Stimulated activated CD4-positive, alpha-beta T cell treated with anti-CD3 and anti-CD28 coated beads, Interleukin-12 subunit alpha, Interleukin-12 subunit beta, amount 100 ng/mL, for 24 hours (primary cell): ENCODE results near the gene NAV1.
"Not testable (repeated sequence)": the region's sequence is repeated elsewhere in the genome, so short reads cannot be mapped to it uniquely, and the experiment has no call there.

Experiments
- DNase-seq, 2 experiments: peaks; one replicate each; pipeline ENCODE4 v3.0.0-alpha.2; 2020; ENCODE audit warnings: low read depth in 2 of 2

NAV1 gene

DNA sequence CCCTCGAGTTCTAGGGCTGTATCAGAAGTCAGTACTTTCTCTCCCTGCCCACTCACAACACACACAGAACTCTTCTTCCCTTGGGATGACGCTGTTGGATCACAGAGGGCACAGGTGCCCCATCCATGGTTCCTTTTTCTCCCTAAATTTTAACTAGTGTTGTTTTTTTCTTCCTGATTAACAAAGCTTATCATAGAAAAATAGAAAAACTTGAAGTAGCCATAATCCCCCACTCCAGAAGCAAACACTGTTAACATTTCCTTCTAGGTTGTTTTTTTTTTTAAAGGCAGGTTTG, 27.5 kb downstream of the NAV1 start:
- DNase-seq = no peak

DNA sequence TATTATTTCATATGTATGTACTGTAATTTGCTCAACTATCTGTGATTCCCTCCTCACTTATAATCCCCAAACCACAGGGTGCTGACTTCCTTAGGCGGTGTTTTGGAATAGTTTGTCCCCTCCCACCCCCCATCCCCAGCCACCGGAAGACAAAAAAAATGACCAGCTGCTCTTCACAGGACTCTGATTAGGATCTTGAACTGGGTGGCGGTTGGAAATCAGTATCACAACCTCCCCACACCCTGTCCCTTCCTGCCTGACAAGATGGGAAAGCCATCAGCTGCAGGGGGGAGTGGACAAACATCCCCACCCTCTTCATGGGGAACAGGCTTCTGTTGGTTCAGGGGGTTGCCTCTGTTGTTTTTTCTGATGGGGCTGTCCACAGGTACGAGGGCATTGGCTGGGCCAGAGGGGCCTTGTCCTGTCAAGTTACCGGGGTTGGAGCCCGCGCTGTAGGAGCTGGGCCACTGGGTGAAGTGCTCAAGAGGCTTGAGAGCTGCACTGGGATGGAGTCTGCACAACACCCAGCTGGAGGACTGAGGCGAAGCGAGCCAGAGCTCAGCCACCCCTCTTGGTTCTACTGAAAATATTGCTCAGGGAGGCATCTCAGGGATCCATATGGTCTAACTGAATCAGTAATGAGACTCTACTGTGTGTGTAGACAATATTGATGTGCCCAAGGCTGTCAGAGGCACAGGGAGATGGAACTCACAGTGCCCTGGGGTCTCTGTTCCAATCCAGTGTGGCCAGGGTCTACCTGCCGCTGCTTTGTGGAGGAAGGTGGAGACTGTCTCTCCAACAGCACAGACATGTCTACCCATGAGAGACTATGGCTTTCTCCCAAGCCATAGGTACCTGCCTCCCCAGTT, 28.2 kb downstream of the NAV1 start:
- no peak for DNase-seq

DNA sequence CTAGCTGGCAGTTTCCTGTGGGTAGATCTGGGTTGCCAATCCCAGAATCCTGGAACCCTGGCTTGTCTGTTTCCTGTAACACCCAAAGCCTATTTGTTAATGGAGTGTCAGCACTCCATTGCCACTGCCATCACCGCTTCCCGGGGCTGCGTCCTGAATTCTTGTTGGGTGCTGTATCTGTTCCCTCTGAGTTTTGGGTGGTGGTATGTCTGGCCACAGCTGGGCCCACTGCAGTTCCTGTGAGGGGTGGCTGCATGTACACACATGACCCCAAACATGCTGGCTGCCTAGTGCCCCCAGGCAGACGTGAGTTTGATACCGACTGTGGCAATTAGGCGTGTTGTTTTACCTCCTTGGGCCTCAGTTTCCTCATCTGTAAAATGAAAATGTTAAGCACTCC, 29.3 kb downstream of the NAV1 start:
- no peak for DNase-seq

DNA sequence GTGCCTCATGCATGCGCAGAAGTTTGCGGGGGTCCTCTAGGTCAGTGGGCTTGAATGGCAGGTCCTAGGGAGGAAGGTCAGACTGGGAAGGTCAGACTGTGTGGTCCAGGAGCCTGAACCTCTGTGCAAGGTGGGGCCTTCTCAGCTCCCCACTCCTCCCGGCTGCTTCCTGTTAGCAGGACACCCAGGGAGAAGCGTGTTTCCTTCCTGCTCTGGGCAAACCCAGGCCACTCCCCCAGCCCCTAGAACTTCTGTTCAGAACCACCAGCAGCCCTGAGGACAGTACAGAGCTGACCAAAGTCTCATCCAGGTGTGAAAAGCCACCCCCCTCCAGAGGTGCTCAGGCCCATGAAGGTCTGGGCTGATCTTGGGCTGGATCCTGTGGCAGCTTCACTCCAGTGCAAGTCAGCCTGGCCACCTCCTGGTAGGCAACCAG, 29.9 kb downstream of the NAV1 start:
- no peak for DNase-seq

DNA sequence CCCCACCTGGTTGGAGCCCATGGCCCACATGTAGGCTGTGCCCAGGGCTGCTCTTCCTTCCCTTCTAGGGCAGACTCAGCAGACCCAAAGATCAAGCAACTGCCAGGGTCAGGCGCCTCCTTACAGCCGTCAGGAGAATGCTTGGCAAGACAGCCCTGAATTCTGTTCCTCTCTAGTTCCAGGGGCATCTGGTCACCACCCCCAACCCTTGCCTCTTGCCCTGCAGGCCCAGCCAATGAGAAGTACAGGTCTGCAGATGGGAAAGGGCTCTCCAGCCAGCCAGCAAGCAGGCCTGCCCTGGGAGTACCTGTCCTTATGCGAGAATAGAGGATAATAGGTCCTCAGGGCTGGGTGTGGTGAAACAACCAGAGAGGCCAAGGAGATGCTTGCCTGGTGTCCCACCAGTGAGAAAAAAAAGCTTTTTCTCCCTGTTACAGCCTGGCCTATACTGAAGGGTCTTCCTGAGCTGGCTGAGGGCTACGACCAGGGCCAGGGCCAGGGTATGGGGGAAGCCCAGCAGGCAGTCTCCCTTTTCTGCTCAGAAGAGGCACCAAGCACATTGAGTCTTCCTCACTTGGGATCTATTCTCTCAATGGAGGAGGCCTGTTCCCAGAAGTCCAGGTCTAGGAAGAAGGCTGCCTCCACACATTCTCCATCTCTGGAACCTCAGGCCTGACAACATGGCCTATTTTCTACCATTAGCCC, 31.4 kb downstream of the NAV1 start:
- DNase-seq = no peak

DNA sequence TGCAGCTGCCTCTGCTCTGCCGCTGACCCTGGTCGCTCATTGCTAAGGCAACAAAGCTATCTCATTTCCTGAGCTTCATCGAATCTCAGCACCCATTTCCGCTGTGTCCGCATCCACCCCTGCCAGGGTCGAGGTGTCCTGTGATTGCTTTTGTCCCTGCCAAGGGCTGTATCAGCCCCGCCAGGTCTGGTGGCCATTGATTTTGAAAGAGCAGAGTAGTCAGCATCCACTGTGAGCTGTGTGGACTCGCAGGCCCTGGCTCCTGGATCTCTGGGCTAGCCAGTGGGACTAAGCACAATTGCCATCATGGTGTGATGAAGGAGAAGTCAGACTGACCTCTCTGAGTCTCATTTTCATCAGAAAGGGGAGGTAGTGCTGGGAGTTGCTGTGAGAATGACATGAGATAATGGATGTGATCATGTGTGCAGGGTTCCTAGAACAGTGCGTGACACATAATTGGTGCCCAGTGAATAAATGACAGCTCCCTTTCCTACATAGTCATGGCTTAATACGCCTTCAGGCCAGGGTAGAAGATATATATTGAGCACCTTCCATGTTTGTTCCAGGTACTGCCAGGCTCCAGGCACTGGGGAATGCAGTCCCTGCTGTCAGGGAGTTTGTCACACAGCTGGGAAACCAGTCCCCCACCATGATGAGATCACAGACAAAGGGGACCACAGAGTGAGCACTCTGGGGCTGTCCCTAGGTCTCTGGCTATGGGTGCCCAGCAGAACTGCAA, 32.1 kb downstream of the NAV1 start:
- no peak for DNase-seq

DNA sequence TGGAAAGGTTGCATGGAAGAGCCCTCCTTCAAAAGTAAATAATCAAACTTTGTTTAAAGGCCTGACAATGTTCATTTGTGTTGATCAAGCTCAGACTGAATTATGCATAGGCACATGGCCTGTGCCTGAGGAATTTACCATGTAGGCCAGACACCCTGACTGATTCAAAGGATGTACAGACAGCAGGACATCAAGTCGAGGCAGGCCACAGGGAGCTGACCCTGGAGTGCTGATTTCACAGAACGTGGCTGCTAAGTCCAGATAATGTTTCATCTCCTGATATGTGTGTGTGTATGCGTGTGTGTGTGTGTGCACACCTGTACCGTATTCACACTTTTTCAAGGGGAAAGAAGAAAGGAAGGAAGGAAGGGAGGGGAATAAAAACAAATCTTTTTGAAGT, 34.1 kb downstream of the NAV1 start:
- DNase-seq = no peak

DNA sequence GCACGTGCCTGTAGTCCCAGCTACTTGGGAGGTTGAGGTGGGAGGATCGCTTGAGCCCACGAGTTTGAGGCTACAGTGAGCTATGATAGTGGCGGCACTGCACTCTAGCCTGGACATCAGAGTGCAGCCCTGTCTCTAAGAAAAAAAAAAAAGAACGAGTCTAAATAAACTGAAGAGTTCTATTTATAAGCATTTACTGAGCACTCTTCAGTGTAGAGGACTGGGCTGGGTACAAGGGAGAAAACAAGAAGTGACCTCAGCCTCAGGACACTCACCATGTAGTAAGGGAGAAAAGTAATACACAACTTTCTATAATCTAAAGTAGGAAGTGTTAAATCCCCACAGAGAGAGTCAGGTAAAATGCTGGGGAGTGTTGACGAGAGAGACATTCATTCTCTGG, 35.0 kb downstream of the NAV1 start:
- no peak for DNase-seq

DNA sequence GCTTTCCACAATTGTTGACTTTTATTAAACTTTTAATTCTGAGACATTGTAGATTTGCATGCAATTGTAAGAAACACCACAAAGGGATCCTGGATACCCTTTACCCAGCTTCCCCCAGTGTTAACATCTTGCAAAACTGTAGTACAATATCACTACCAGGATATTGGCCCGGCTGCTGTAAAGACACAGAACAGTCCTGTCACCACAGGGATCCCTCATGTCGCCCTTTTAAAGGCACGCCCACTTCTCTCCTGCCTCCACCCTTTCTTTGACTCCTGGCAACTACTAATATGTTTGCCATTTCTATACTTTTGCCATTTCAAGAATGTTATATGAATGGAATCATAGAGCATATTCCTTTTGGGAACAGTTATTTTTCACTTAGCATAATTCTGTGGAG, 37.0 kb downstream of the NAV1 start:
- no peak for DNase-seq

DNA sequence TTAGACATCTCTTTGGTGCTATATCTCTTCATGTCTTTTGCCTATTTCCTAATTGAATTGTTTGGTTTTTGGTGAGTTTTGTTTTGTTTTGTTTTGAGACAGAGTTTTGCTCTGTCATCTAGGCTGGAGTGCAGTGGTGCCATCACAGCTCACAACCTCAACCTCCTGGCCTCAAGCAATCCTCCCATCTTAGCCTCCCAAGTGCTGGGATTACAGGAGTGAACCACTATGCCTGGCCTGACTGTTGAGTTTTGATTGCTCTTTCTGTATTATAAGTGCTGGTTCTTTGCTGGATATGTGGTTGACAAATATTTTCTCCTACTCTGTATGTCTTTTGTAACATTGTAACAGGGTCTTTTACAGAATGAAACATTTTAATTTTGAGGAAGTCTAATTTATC, 38.0 kb downstream of the NAV1 start:
- no peak for DNase-seq

DNA sequence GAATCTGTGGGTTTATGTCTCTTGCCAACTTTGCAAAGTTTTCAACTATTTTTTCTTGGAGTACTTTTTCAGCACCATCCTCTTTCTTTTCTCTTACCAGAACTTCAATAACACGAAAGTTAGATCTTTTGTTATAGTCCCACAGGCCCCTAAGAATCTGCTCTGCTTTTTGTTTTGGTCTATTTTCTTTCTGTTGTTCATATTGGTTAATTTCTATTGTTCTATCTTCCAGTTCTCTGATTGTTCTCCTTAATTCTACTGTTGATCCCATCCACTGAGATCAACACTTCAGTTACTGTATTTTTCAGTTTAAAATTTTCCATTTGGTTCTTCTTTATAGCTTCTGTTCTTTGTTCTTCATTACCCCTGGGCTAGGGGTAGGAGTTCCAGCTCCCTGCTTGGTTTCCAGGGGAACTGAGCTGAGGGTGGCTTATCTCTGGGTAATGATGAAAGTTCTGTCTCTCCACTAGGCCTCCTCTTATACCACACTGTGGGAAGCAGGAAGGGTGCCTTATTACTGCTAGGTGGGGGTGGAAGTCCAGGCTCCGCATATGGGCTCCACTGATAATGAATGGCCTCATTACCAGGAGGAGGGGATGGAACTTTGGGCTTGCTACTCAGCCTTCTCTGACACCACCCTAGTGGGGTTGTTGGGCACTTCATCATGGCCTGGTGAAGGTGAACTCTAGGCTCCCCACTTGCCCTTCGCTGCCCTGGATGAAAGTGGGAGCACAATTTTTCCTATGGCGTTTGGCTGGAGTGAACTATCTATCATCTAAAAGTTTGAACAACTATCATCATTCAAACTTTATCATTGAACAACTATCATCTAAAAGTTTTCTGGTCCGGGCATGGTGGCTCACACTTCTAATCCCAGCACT, 39.3 kb downstream of the NAV1 start:
- no peak for DNase-seq

DNA sequence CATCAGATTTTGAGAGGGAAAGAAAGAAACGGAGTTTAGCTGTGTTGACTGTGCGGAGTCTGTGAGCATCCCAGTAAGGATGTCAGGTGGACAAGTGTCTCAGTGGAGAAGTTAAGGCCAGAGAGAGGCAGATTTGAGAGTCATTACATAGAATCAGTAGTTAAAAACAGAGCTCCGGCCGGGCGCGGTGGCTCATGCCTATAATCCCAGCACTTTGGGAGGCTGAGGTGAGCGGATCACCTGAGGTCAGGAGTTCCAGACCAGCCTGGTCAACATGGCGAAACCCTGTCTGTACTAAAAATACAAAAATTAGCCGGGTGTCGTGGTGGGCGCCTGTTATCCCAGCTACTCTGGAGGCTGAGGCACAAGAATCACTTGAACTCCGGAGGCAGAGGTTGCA, 42.4 kb downstream of the NAV1 start:
- not testable (repeated sequence) for DNase-seq

DNA sequence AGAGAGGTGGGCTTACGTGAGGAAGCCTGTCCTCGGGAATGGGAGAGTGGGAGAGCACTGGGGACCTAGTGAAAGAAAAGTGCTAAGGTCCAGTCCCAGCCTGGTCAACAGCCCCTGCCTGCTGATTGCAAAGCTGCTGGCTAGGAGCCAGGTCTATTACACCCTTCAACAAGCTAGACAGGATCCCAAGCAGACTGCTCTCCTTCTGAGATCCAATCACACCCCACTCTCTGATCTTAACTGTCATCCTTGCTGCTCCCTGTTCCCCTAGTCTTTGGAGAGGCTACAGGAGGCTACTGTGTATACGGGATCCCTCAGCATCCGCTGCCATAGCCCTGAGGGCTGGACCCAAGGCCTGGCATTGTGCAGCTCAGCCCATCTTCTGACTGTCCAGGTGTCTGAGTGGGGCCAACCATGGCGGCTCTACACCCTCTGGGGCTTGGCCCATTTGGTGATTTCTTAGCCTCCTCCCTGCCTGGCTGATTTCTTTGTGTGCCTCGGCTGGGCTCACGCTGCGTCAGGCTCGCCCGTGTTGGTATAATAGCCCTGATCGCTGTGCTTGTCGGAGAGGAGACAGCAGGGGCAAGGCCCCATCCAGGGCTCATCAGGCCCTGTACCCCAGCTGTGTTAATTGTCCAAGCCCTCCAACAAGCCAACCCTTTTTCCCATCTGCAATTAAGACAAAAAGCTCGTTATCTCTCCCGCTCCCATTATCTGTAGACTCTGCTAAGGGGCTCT, 43.9 kb downstream of the NAV1 start:
- no peak for DNase-seq

DNA sequence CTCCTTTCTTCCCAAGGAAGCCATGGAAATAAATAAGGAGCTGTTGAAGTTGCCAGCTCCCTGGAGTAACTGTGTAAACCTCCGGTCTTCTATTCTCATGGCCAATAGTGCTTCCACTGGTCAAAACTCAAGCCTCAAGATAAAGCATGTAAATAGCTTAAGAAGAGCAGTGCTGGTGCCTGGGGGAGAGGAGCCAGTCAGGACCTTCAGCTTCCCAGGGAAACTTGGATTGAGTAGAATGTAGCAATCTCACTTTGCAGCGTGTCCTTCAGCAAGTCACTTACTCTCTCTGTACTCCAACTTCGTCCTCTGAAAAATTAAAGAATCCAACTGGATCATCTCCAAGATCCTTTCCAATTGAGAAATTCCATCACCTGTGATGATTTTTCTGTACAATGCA, 44.7 kb downstream of the NAV1 start:
- no peak for DNase-seq

DNA sequence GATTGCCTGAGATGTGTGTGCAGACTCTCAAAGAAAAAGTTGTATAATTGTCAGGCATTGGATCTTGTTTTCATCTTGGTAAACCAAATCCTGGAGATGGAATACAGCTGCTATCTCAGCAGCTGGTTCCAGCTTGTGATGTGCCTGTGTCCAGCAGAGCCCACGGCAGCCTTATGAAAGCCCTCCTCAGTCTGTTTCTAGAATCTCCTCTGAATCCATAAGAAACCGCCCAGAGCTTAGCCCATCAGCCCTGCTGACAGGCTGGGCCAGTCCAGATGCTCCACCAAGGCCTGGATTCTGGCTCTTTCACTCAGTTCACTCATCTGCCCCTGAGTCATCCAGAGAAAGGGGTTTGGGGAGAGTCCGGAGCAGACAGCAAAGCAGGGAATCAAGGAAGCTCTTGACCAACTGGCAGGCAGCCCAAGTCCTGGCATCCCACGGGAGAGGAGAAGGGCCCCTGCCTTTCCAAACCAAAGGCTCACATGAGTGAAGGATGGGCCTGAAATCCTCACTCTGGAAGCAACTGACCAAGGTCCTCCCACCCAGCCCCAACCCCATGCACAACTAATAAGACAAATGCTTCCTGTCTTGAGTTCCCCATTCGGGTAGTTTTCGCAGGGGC, 45.7 kb downstream of the NAV1 start:
- DNase-seq = no peak

DNA sequence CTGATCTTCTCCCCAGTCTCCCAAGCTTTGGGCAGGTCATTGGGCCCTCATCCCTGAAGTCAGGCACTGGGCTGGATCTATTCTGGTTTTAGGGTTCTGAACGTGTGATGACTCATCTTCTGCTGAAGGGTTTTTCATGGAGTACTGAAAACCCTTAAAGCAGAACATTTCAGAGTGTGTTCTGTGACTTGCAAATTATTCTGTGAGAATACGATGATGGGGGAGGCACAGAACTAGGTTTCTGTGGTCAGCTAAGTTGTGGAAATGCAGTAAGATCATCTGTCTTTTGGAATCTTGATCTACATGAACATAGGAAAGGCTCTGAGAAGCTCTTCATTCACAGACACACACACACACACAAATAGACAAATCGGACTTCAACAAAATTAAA, 46.2 kb downstream of the NAV1 start:
- no peak for DNase-seq

DNA sequence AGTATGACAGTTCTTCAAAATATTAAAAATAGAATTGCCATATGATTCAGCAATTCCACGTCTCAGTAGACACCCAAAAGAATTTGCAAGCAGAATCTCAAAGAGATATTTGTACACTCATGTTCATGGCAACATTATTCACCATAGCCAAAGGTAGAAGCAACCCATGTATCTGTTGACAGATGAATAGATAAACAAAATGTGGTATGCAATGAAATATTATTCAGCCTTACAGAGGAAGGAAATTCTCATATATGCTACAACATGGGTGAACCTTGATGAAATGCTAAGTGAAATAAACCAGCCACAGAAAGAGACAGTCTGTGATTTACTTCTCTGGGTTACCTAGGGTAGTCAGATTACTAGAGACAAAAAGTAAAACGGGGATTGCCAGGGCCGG, 47.0 kb downstream of the NAV1 start:
- DNase-seq = no peak

DNA sequence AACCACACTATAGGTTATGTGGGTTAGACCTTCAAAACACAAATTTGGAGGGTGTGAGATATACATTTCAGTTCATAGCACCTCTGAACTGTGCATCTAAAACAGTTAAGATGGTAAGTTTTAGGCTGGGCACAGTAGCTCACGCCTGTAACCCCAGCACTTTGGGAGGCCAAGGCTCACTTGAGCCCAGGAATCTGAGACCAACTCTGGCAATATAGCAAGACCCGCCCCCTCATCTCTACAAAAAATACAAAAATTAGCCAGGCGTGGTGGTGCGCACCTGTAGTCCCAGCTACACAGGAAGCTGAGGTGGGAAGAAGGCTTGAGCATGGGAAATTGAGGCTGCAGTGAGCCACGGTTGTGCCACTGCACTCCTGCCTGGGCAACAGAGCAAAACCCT, 47.9 kb downstream of the NAV1 start:
- DNase-seq = no peak

DNA sequence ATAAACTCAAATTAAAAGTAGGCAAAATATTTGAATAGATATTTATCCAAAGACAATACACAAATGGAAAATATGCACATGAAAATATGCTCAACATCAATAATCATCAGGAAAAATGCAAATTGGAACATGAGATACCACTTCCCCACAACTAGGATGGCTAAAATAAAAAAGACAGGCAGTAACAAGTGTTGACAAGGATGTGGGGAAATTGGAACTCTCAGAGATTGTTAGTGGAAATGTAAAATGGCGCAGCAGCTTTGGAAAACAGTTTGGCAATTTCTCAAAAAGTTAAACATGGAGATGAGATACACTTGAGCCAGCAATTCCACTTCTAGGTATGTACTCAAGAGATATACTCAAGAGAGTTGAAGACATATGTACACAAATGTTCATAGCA, 48.8 kb downstream of the NAV1 start:
- DNase-seq = no peak
